IPS-20b (cell line): ENCODE measurements around the gene LCE6A.

Source experiments
- H3K27ac ChIP-seq: one replicate; pipeline ENCODE4 v1.5.1; 2013; ENCODE audit warnings: low read length
- H3K27me3 ChIP-seq: 2 replicates; pipeline ENCODE4 v1.6.1; 2013; ENCODE audit warnings: mild to moderate bottlenecking, low read length, inconsistent platforms; ENCODE audit not compliant: insufficient read depth
- H3K36me3 ChIP-seq: 2 replicates; pipeline ENCODE4 v1.6.1; 2013; ENCODE audit warnings: low read depth, mild to moderate bottlenecking, inconsistent platforms, low read length, moderate library complexity; ENCODE audit not compliant: insufficient read depth
- H3K4me1 ChIP-seq: 2 replicates; pipeline ENCODE4 v1.6.1; 2013; ENCODE audit warnings: mild to moderate bottlenecking, control low read depth, inconsistent platforms, low read length, moderate library complexity; ENCODE audit not compliant: insufficient read depth
- H3K4me3 ChIP-seq: 2 replicates; pipeline ENCODE4 v1.5.1; 2013; ENCODE audit warnings: mild to moderate bottlenecking, low read length, inconsistent platforms
- H3K9ac ChIP-seq: 2 replicates; pipeline ENCODE4 v1.6.1; 2013; ENCODE audit warnings: low read depth, mild to moderate bottlenecking, inconsistent platforms, low read length, moderate library complexity
- H3K9me3 ChIP-seq: 2 replicates; pipeline ENCODE4 v1.6.1; 2013; ENCODE audit warnings: mild to moderate bottlenecking, low read depth, low read length, inconsistent platforms; ENCODE audit not compliant: insufficient read depth

LCE6A gene

DNA sequence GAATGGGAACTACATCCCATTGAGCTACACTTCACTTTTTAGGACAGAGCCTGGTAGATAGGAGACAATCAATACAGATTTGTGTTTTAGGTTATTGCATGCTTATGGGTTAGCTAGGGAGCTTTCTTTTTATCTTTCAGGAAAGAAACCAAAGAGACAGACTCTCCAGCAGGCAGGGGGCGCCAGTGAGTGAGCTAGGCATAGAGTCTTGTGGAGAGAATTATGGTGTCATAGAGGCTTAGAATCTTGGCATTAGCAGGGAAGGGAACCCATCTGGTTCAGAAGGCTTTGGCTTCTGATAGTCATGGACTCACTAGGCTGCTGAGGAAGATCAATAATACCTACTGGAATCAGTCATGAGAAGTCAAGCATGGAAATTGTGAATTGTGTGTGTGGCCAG, 35.4 kb downstream of the LCE6A start, which contains the start of gene SMCP:
Gene SMCP, plus strand, starts transcription at position 281 of the 400 bp plus-strand sequence. CDS start 6,101 bp downstream, outside the sequence.
- Histone ChIP-seq H3K36me3 (no peaks in the 10 kb centered on the region), H3K27me3 (no peaks in the 10 kb centered on the region), H3K27ac (no peak within 1 kb of the TSS), H3K4me3 (no peak within 1 kb of the TSS), H3K4me1 (no peaks in the 10 kb centered on the region), H3K9ac (no peak within 1 kb of the TSS), H3K9me3 (no peaks in the 10 kb centered on the region; the same call in 1 of the 2 replicates)

DNA sequence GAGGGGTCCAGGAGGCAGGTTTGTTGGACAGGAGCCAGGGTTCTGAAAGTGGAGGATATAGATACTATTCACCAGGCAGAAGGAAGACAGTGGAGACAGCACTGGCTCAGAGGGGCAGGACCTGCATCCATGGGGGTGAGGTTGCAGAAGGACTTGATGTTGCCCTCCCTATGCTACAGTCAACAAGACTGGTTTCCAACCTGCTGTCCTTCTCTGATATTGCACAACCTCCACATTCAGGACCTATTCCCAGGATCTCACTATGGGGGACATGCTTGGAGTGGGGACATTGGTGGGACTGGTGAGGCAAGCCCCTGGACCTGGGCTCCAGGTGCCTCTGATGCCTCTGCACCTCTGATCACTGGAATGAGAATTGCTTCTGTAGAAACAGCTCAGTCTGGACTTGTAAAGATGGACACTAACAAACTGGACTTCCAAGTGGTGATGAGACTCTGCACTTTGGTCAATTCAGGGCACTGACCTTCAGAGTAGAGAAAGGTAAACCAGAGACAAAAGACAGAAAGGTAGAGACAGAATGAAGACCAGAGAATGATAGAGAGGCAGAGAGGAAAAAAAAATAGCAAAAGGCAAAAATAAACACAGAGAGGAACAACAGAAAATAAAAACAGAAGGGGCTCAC, 37.0 kb downstream of the LCE6A start:
- Histone ChIP-seq H3K27me3 (no peaks in the 10 kb centered on the region), H3K36me3 (no peaks in the 10 kb centered on the region), H3K4me1 (no peaks in the 10 kb centered on the region), H3K4me3 (no peak overlapping the region), H3K27ac (no peak overlapping the region), H3K9me3 (peaks cover 10% of the 10 kb centered on the region; the same call in 1 of the 2 replicates), H3K9ac (no peak overlapping the region)

DNA sequence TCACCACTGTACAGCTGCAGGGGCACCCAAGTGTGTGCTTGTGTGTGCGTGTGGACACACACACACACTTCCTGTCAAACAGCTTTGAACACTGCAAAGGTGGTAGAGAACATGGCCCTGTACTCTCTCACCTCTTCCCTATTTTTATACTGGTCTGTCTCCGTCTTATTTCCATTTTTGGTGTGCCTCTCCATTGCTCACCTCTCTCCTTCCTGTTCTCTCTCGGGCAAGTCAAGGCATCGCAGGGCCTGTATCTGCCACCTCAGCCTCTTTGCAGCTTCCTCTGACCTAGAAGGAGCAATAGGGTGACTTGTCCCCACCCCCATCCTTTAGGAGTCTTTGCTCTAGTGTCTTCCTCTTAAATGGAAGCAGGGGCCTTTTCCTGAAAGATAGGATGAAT, 37.7 kb downstream of the LCE6A start:
- Histone ChIP-seq H3K4me1 (no peaks in the 10 kb centered on the region), H3K9me3 (peaks cover 10% of the 10 kb centered on the region; the same call in 1 of the 2 replicates), H3K27ac (no peak overlapping the region), H3K4me3 (no peak overlapping the region), H3K36me3 (no peaks in the 10 kb centered on the region), H3K9ac (no peak overlapping the region), H3K27me3 (no peaks in the 10 kb centered on the region)

DNA sequence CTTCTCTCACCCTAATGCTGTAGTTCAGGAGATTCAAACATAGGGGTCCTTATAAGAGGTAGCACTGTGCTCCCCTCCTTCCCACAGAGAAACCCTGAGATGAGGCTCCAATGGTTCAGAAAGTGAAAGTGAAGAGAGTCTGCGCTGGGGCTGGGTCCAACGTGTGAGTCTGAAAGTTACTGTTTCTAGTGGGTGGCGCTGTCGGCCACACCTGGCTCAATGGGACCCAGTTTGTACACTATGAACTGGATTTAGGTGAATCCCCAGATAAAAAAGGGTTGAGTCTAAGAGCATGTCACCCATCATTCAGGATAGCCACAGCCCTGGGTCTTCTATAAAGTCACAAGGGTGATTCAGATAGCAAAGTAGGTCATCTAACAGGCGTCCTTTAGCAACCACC, 38.3 kb downstream of the LCE6A start:
- Histone ChIP-seq H3K27ac (no peak overlapping the region), H3K27me3 (no peaks in the 10 kb centered on the region), H3K4me1 (no peaks in the 10 kb centered on the region), H3K36me3 (no peaks in the 10 kb centered on the region), H3K4me3 (no peak overlapping the region), H3K9ac (no peak overlapping the region), H3K9me3 (peaks cover 10% of the 10 kb centered on the region; the same call in 1 of the 2 replicates)

DNA sequence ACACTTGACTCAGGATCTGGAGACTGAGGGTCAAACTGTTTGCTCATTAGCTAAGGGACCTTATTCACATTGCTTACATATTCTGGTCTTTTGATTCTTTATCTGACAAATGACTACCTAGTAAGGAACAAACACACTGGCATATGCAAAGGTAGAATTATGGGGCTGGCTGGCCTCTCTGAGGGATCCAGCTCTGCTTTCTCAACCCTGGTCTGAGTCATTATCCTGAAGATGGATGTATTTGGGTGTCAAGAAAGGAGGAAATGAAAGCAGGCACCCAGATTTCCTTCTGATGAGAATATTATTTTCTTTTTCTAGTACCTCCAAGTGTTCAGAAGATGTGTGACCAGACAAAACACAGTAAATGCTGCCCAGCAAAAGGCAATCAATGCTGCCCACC, 41.4 kb downstream of the LCE6A start:
- Histone ChIP-seq H3K27ac (no peak overlapping the region), H3K36me3 (no peaks in the 10 kb centered on the region), H3K9me3 (peaks cover 13% of the 10 kb centered on the region), H3K9ac (no peak overlapping the region), H3K27me3 (no peaks in the 10 kb centered on the region), H3K4me1 (no peaks in the 10 kb centered on the region), H3K4me3 (no peak overlapping the region)

DNA sequence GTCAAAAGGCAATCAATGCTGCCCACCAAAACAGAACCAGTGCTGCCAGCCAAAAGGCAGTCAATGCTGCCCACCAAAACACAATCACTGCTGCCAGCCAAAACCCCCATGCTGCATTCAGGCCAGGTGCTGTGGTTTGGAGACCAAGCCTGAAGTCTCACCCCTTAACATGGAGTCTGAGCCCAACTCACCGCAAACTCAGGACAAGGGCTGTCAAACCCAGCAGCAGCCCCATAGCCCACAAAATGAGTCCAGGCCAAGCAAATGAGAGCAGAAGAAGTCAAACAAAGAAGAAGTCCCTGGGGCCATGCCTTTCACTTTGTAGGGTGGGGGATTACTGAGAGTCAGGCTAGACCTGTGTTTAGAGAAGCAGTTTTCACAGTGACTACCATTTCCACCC, 41.9 kb downstream of the LCE6A start:
- no peak overlapping the region for H3K27ac ChIP-seq
- peaks cover 13% of the 10 kb centered on the region for H3K9me3 ChIP-seq
- H3K4me3 ChIP-seq: no peak overlapping the region

DNA sequence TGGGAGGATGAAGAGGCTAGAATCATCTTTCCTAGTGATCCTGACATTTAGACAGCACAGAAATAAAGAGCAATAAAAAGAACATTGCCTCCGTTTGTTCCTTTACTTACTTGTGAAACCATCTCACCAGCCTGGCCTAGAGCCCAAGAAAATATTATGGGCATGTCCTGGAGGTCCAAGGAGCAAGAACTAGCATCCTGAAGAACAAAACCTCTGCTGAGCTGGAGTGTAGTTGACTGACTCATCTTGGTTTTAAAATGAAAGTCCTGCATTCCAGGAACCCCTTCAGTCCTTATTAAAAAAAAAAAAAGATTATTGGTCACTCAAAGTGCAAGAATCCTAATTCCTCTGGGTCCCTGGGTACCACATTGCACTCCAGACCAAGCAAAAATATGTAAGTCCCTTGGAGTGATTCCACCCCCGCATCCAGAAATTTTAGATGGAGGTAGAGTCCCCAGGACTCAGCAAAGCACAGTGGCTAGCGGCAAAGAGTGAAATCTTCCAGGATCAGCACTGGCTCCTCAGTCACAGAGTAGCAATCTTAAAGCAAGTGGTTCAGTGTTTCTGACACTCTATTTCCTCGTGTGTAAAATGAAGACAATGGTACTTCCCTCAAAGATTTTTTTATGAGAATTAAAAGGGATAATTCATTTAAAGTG, 42.4 kb downstream of the LCE6A start:
- H3K36me3 ChIP-seq: no peaks in the 10 kb centered on the region
- peaks cover 13% of the 10 kb centered on the region for H3K9me3 ChIP-seq
- no peak overlapping the region for H3K9ac ChIP-seq
- no peaks in the 10 kb centered on the region for H3K4me1 ChIP-seq
- no peak overlapping the region for H3K4me3 ChIP-seq
- H3K27me3 ChIP-seq: no peaks in the 10 kb centered on the region
- no peak overlapping the region for H3K27ac ChIP-seq

More for the DNA sequence above, 41.9 kb downstream of the LCE6A start:
- Histone ChIP-seq H3K27me3 (no peaks in the 10 kb centered on the region), H3K36me3 (no peaks in the 10 kb centered on the region), H3K9ac (no peak overlapping the region), H3K4me1 (no peaks in the 10 kb centered on the region)

DNA sequence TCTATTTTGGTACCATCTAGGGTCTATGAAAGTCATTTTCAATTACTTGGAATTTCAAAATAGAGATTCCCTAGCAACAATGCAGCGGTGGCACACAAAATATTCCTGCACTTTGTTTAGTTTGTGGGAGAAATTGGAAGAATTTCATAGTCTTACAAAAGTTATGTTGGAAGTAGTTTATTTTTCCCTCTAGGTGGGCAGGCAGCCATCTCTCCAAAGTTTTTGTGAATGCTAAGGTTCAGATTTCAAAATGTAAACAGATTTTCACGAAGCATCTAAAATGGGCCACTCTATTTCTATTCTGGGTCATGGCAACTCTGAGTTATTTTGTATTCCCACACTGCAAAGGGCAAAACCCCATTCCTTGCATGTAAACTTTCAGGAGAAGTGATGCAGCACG, 43.4 kb downstream of the LCE6A start:
- peaks cover 13% of the 10 kb centered on the region for H3K9me3 ChIP-seq
- no peak overlapping the region for H3K9ac ChIP-seq
- H3K27me3 ChIP-seq: no peaks in the 10 kb centered on the region
- H3K4me3 ChIP-seq: no peak overlapping the region
- H3K4me1 ChIP-seq: no peaks in the 10 kb centered on the region
- H3K27ac ChIP-seq: no peak overlapping the region
- no peaks in the 10 kb centered on the region for H3K36me3 ChIP-seq

DNA sequence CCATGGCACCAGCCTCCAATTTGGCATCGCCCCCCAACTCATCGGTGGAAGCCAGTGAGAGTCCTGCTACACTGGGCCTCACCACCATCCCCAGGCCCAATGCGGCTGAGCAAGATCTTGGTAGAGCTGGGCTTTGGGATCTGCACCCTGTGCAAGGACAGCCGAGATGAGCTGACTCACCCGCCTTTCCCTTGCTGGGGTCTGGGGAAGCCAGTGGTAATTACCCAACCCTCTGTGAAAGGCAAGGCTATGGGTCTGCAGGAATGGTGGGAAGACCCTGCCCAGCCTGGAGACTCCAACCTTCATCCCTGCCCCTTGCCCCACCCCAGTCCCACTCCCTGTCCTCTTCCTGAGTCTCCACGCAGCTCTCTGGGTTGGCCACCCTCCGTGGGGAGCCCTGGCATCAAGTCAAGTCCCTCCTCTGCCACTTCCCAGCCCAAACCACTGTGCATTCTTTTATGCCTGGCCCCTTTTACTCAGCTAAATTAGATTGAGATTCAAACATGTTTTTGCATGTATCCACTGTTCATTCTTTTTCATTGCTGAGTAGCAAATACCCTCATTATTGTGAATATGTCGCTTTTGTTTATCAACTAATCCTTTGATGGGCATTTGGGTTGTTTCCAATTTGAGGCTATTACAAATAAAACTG, 44.2 kb downstream of the LCE6A start:
- no peak overlapping the region for H3K4me3 ChIP-seq
- H3K36me3 ChIP-seq: no peaks in the 10 kb centered on the region
- no peaks in the 10 kb centered on the region for H3K4me1 ChIP-seq
- no peaks in the 10 kb centered on the region for H3K27me3 ChIP-seq
- H3K9me3 ChIP-seq: peaks cover 13% of the 10 kb centered on the region
- no peak overlapping the region for H3K9ac ChIP-seq
- no peak overlapping the region for H3K27ac ChIP-seq

DNA sequence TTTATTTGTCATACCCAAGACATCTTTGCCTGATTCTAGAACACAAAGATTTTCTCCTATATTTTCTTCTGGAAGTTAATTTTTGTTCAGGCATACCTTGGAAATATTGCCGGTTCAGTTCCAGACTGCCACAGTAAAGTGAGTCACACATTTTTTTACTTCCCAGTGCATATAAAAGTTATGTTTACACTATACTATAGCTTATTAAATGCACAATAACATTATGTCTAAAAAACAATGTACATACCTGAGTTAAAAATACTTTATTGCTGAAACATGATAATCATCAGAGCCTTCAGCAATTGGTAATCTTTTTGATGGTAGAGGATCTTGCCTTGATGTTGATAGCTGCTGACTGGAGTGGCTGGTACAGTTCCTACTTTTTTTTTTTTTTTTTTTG, 45.5 kb downstream of the LCE6A start:
- no peaks in the 10 kb centered on the region for H3K4me1 ChIP-seq
- peaks cover 13% of the 10 kb centered on the region for H3K9me3 ChIP-seq
- no peak overlapping the region for H3K27ac ChIP-seq
- no peaks in the 10 kb centered on the region for H3K27me3 ChIP-seq
- no peak overlapping the region for H3K4me3 ChIP-seq
- H3K36me3 ChIP-seq: no peaks in the 10 kb centered on the region
- H3K9ac ChIP-seq: no peak overlapping the region
